Right lobe of liver (tissue), 6 donors: ENCODE measurements around the gene PLXNA2. TPM values are rescaled to one million over a fixed set of nuclear protein-coding genes. Genes with fewer than 3 reads are reported as not detected.

Experiments used
- ATAC-seq, 4 donors: fragments of 200-7000 bp; cut with Tn5 transposase; one replicate each; pipeline ENCODE4 v1.9.1; 2020; ENCODE audit warnings: mild to moderate bottlenecking in 4 of 4, moderate library complexity in 4 of 4
- DNase-seq, 3 donors: peaks; one replicate each; pipeline ENCODE4 v3.0.0-alpha.2; 2020
- H3K27ac ChIP-seq, 3 donors: fragments of 200-600 bp; one replicate each; pipeline ENCODE4 v1.8.0; 2022
- H3K27me3 ChIP-seq, 2 donors: fragments of 200-600 bp; one replicate each; pipeline ENCODE4 v1.8.0; 2022
- H3K36me3 ChIP-seq, 4 donors: fragments of 200-600 bp; sonication (generic) in 1 of 4; one replicate each; pipeline versions ENCODE4 v1.5.1 to v1.8.0; 2017 to 2022; ENCODE audit warnings: control low read depth in 1 of 4
- H3K4me1 ChIP-seq, 4 donors: fragments of 200-600 bp; sonication (generic) in 1 of 4; one replicate each; pipeline versions ENCODE4 v1.5.1 to v1.8.0; 2017 to 2022; ENCODE audit warnings: control low read depth in 1 of 4
- H3K4me3 ChIP-seq, 3 donors: fragments of 200-600 bp; one replicate each; pipeline ENCODE4 v1.8.0; 2022
- H3K9me3 ChIP-seq, 4 donors: fragments of 200-600 bp; sonication (generic) in 1 of 4; one replicate each; pipeline versions ENCODE4 v1.5.1 to v1.8.0; 2017 to 2022; ENCODE audit warnings: control low read depth in 1 of 4
- CTCF ChIP-seq, 4 donors: fragments of 200-600 bp in 3 of 4; fragments of 450-650 bp in 1 of 4; IDR thresholded peaks; one replicate each; pipeline versions ENCODE4 v1.5.1 to v1.8.0; 2016 to 2022; ENCODE audit warnings: antibody characterized with exemption in 4 of 4, mild to moderate bottlenecking in 2 of 4
- POLR2A ChIP-seq: fragments of 450-650 bp; IDR thresholded peaks from one replicate; pipeline ENCODE4 v1.6.1; 2017; ENCODE audit warnings: antibody characterized with exemption, mild to moderate bottlenecking
- WGBS: methylation state at CpG from one replicate; pipeline ENCODE4 v1.1.6; 2018; ENCODE audit warnings: low coverage, low lambda C conversion rate; ENCODE audit not compliant: insufficient coverage; ENCODE audit errors: missing lambda C conversion rate; 5-methylcytosine and 5-hydroxymethylcytosine counted together
- intact Hi-C, 2 donors: fragments of 100-400 bp; cut with DNase I; formaldehyde crosslinking; loops; one replicate each; pipeline versions ENCODE4 v1.11.2 to v1.14.1; 2022
- total RNA-seq, 6 experiments: library from RNA; depleted of rRNA in 2 of 6; stranded (reverse); fragments of >200 nt in 2 of 6; fragmentation: NEBNext Ultra II Directional in 3 of 6; extraction: Animal tissue kit (Norgen Biotek cat#: 25700) in 3 of 6; gene quantifications; one replicate each; pipeline versions ENCODE4 v1.1.0 to v1.2.4, GENCODE V29; 2016 to 2023
- donor health status: DM: no; HTN: yes; CAD: no.
- donor health status: DM: no; HTN: no; CAD: no.
- donor health status: DM: no; HTN: no; CAD: no.
- donor health status: DM: no; HTN: yes; CAD: no.
- donor health status: DM: no; HTN: yes; CAD: no.

Gene PLXNA2
- total RNA-seq, 6 experiments from 2014 or later = 5.6 to 20.8 (median 9.3) TPM

GRCh38 chr1:208110296-208110695 lies 133.9 kb downstream of the PLXNA2 start:
- Histone ChIP-seq H3K4me3 (no peak overlapping the region), H3K4me1 (no peaks in the 10 kb centered on the region), H3K36me3 (no peaks in the 10 kb centered on the region), H3K27me3 (no peaks in the 10 kb centered on the region), H3K9me3 (no peaks in the 10 kb centered on the region), H3K27ac (no peak overlapping the region)
- 79% methylated on average over 2 of the region's 4 CpGs for WGBS
- DNase-seq (no peak), ATAC-seq (no peak)
- no peak for TF ChIP-seq CTCF (IDR thresholded peaks at IDR 0.05)
- TF ChIP-seq POLR2A = no peak
- intact Hi-C loops = no loop called here

DNA sequence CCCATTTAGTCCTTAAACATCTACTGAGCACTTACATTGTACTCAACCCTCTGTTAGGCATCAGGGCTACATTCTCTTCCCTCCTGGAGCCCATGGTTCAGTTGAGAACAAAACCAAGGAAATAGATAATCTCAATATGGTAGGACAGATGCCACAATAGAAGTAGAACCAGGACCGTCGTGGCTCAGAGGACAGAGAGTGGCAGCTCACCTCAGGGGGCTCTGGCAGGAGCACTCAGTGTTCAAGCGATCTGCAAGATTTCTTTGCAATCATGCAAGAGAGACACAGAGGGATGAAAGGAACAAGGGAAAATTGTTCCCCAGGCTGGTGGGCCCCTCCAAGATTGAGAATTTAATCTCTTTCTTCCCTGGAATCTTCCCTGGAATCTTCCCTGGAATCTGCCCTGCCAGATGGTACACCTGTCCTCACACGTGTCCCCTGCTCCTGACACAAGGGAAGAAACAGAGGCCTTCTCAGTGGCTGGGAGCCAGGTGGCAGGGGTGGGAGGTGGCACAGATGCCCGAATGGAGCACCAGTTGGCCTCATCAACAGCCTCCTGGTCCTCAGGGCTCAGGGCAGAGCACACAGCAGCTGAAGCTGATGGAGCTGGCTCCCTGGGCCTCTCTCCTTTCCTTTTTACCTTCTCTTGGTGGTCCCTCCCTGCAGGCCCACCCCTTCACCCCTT lies 135.4 kb downstream of the PLXNA2 start:
- 94% methylated on average over 4 of the region's 5 CpGs for WGBS
- no peak overlapping the region for H3K27ac ChIP-seq
- intact Hi-C loops = no loop called here

GRCh38 chr1:208108213-208108608 lies 136.0 kb downstream of the PLXNA2 start:
- ATAC-seq = no peak
- no peak overlapping the region for H3K4me3 ChIP-seq
- DNase-seq = no peak
- intact Hi-C loops = no loop called here
- no peak overlapping the region for H3K27ac ChIP-seq
- no peaks in the 10 kb centered on the region for H3K36me3 ChIP-seq
- H3K27me3 ChIP-seq = no peaks in the 10 kb centered on the region
- H3K4me1 ChIP-seq = no peaks in the 10 kb centered on the region
- no peaks in the 10 kb centered on the region for H3K9me3 ChIP-seq
- TF ChIP-seq POLR2A (no peak), CTCF (IDR thresholded peaks at IDR 0.05) (no peak)
- 80% methylated on average over 1 of the region's 2 CpGs for WGBS

More for the DNA sequence above, 135.4 kb downstream of the PLXNA2 start:
- ATAC-seq (no peak), DNase-seq (no peak)
- Histone ChIP-seq H3K27me3 (no peaks in the 10 kb centered on the region), H3K4me1 (no peaks in the 10 kb centered on the region), H3K36me3 (no peaks in the 10 kb centered on the region), H3K9me3 (no peaks in the 10 kb centered on the region), H3K4me3 (no peak overlapping the region)
- TF ChIP-seq CTCF (IDR thresholded peaks at IDR 0.05) (no peak), POLR2A (no peak)

DNA sequence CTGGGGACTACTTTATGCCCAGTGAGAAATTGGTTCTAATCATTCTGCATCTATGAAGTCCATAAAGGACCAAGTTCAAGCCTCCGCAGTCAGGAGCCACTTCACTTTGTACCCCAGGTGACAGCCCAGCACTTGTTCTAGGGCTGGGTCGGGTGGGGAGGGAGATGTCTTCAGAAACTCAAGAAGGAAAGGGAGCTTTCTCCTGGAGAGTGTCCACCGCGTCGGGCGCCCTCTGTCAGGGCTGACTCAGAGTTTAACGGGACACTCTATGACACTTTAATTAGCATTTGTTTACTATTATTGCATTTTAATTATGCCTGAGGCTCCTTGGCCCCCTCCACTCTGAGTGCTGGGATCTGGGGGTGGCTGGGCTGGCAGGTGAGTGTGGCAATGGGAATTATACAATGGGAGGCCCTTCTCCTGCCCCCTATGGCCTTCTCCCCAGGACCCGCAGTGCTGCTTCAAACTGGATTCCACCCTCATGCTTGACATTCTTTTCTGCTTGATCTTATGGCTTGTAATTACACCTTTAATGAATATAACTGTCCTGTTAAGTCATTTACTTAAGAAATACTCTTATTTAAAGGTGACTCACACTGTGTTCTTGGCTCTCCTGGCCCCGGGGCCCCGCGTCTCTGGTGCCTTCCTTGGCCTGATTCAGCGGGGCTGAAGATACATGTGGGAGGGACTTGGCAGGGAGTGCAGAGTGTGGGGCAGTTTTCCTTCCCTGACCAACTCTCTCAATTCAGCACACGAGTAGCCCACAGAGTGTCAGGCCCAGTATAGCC lies 136.6 kb downstream of the PLXNA2 start:
- no peak for DNase-seq
- no peak overlapping the region for H3K4me3 ChIP-seq
- intact Hi-C loops = no loop called here
- 93% methylated on average over 6 of the region's 13 CpGs for WGBS
- no peaks in the 10 kb centered on the region for H3K9me3 ChIP-seq
- no peak overlapping the region for H3K27ac ChIP-seq
- ATAC-seq = no peak
- no peak for TF ChIP-seq POLR2A
- TF ChIP-seq CTCF (IDR thresholded peaks at IDR 0.05) = no peak
- H3K36me3 ChIP-seq = no peaks in the 10 kb centered on the region
- no peaks in the 10 kb centered on the region for H3K27me3 ChIP-seq
- H3K4me1 ChIP-seq = peaks cover 0 to 1% (median under 1%) of the 10 kb centered on the region in 4 donors
